Hepatocyte (in vitro differentiated cells): ENCODE results near the gene COL19A1.

Experiments used
- CTCF ChIP-seq: fragments of 200-600 bp; sonication (generic); IDR thresholded peaks from 2 replicates; pipeline ENCODE4 v1.5.1; 2016; ENCODE audit warnings: antibody characterized with exemption, mild to moderate bottlenecking; ENCODE audit not compliant: poor library complexity
- EZH2 ChIP-seq: fragments of 200-600 bp; sonication (generic); IDR thresholded peaks from 2 replicates; pipeline ENCODE4 v1.6.1; 2016; ENCODE audit warnings: antibody characterized with exemption, mild to moderate bottlenecking, borderline replicate concordance
- EZH2phosphoT487 ChIP-seq: fragments of 200-600 bp; sonication (generic); IDR thresholded peaks from one replicate; pipeline ENCODE4 v1.6.1; 2018; ENCODE audit warnings: antibody characterized with exemption, mild to moderate bottlenecking, low read depth, moderate library complexity; ENCODE audit not compliant: unreplicated experiment, severe bottlenecking

GRCh38 chr6:69954733-69955132 is 88.4 kb downstream of the COL19A1 start:
- TF ChIP-seq CTCF (no peak), EZH2 (no peak), EZH2phosphoT487 (no peak)
